ENCODE data around the gene ANO9. TPM values are rescaled to one million over a fixed set of nuclear protein-coding genes. Genes with fewer than 3 reads are reported as not detected.

Gene ANO9
- total RNA-seq, 1 donor from 2014 or later = 21.6 TPM

DNA sequence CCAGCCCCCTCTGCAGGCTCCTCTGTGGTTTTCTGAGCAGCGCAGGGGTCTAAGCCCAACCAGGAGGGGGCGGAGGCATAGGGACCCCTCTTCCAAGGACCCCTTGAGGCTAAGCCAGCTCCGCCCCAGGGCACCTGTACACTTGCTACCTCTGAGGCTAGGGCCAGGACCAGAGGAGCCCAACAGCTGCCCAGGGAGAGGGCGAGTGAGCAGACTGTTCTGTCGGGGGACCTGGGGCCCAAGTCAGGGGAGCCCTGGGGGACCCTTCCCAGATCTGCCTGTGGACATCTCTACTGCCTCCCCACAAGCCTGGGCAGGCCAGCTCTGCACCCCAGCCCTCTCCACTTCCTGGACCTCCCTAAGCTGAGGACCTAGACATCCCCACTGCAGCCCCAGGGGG, 70.8 kb downstream of the ANO9 start:
- ATAC-seq (no peak), DNase-seq (peak; percentile 35)
- H3K27me3 ChIP-seq (ENCODE audit: low read depth) = peaks cover 44% of the 10 kb centered on the region
- no peak overlapping the region for H3K27ac ChIP-seq
- H3K4me3 ChIP-seq = no peak overlapping the region
- no peaks in the 10 kb centered on the region for H3K9me3 ChIP-seq
- TF ChIP-seq, protein P1, sequence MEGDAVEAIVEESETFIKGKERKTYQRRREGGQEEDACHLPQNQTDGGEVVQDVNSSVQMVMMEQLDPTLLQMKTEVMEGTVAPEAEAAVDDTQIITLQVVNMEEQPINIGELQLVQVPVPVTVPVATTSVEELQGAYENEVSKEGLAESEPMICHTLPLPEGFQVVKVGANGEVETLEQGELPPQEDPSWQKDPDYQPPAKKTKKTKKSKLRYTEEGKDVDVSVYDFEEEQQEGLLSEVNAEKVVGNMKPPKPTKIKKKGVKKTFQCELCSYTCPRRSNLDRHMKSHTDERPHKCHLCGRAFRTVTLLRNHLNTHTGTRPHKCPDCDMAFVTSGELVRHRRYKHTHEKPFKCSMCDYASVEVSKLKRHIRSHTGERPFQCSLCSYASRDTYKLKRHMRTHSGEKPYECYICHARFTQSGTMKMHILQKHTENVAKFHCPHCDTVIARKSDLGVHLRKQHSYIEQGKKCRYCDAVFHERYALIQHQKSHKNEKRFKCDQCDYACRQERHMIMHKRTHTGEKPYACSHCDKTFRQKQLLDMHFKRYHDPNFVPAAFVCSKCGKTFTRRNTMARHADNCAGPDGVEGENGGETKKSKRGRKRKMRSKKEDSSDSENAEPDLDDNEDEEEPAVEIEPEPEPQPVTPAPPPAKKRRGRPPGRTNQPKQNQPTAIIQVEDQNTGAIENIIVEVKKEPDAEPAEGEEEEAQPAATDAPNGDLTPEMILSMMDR (IDR thresholded peaks at IDR 0.05) = no peak
- H3K4me1 ChIP-seq = peaks cover 10% of the 10 kb centered on the region
- intact Hi-C loops (cut with DNase I) = no loop called here
- no peaks in the 10 kb centered on the region for H3K36me3 ChIP-seq

DNA sequence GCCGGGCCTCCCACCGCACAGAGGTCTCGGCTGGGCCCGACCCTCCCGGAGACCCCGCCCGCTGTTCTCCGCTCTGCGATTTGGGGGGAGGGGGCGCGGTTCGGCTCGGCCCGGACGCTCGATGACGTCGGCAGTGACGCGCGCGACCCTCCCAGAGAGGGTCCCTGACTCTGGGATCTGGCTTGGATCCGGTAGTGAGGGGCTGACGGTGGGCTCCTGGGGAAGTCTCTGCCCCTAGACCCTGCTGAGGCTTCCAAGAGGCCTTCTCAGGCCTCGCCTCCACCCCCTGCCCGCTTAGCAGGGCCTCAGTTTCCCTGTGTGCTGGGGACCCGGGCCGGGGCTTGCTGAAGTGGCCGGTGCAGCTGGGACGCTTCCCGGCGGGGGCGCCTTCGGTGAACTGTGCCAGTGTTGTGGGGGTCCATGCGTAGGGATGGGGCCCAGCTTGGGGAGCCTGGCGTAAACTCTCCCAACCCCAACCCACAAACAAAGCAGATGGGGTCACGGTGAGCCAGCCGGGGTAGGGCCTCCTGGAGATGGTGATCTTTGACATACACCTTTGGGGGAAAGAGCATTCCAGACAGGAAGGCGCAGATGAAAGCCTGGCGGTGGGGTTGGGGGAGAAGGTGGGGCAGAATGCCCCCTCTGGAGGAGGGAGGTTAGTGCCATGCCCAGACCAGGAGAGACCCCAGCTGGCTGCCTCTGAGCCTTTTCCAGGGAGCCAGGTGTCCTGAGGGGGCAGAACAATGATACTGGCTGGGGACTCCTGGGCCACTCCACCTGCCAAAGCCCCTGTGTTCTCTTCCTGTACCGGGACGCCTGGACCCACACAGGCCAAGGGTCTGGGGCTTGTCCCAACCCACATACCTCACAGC, 71.5 kb downstream of the ANO9 start:
- Histone ChIP-seq H3K9me3 (no peaks in the 10 kb centered on the region), H3K4me1 (peaks cover 10% of the 10 kb centered on the region), H3K4me3 (no peak overlapping the region), H3K36me3 (no peaks in the 10 kb centered on the region), H3K27ac (no peak overlapping the region), H3K27me3 (ENCODE audit: low read depth) (peaks cover 46% of the 10 kb centered on the region)
- ATAC-seq = no peak
- DNase-seq = peak; percentile 28
- TF ChIP-seq, protein P1 (IDR thresholded peaks at IDR 0.05) = no peak
- intact Hi-C loops (cut with DNase I) = no loop called here

DNA sequence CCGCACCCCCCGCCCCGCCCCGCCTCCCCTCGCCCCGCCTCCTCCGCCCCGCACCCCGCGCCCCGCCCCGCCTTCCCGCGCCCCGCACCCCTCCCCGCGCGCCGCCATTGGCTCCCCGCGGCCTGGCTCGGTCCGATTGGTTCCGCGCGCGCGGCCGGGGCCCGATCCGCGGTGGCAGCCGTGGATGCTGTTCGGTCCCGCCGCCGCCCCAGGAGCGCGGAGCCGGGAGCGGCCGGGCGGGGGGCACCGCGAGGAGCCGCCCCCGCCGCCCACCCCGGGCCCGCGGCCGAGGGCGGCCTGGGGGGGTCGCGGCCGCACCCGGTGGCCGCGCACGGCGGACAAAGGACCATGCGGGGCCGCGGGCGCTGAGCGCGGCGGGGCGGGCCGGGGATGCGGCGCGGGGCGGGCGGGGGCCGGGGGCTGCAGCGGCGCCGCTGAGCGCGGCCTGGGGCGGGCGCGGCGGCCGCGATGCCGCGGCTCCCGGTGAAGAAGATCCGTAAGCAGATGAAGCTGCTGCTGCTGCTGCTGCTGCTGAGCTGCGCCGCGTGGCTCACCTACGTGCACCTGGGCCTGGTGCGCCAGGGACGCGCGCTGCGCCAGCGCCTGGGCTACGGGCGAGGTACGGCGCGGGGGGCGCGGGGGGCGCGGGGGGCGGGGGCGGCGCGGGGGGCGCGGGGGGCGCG, 72.3 kb downstream of the ANO9 start, which contains the start of gene B4GALNT4:
B4GALNT4 (plus strand) TSS at position 164 of the 683 bp plus-strand sequence; CDS start at position 469, 305 bp downstream.
- H3K36me3 ChIP-seq = no peaks in the 10 kb centered on the region
- H3K9me3 ChIP-seq = no peaks in the 10 kb centered on the region
- TF ChIP-seq, protein P1 (IDR thresholded peaks at IDR 0.05) = no peak
- DNase-seq = peak; percentile 22
- H3K27ac ChIP-seq = no peak within 1 kb of the TSS
- ATAC-seq = peak in 1 of 2 donors; percentile 19
- H3K4me1 ChIP-seq = peaks cover 10% of the 10 kb centered on the region
- no peak within 1 kb of the TSS for H3K4me3 ChIP-seq
- intact Hi-C loops (cut with DNase I) = no loop called here
- peaks cover 52% of the 10 kb centered on the region for H3K27me3 ChIP-seq (ENCODE audit: low read depth)

DNA sequence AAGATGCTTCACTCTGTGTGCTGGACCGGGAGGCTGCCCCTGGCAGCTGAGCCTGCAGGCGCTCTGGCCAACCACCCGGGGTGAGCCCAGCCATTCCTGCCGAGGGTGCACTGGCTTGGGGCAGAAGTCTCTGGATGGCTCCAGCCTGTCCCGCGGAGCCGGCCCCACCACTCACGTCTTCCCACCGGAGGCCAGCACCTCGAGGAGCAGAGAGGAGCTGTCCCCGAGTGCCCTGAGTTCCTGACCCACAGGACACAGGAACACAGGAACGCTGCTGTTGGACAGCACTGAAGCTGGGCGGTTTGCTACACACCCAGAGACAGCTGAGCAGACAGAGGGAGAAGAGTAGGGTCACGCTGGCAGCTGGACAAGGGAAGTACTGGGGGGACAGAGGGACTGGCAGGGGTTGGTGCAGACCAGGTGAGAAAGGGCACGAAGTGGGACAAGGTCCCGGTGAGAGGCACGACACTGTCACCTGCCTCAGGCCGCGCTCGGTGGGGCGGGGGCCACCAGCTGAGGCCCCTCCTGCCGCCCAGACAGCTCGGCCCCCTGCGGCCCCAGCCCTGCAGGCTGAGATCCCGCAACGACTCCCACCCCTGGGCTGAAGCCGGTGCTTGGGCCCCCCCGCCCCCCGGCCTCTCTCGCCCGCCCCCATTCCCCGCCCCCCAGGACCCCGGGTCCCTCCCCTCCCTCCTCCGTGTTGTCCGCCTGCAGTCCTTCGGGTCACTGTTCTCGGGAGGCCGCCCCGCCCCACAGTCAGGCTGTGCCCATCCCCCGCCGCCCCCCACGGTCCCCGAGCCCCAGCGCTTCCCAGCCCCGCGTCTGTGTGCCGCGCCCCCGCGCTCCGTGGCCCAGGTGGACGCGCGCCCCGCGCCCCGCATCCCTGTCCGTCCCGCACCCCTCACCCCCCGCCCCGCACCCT, 73.1 kb downstream of the ANO9 start:
- TF ChIP-seq, protein P1 (IDR thresholded peaks at IDR 0.05) = no peak
- H3K9me3 ChIP-seq = no peaks in the 10 kb centered on the region
- no peaks in the 10 kb centered on the region for H3K36me3 ChIP-seq
- H3K27ac ChIP-seq = no peak overlapping the region
- ATAC-seq (peak in 1 of 2 donors; percentile 23), DNase-seq (peak; percentile 41)
- H3K4me3 ChIP-seq = no peak overlapping the region
- peaks cover 10% of the 10 kb centered on the region for H3K4me1 ChIP-seq
- intact Hi-C loops (cut with DNase I) = no loop called here
- peaks cover 54% of the 10 kb centered on the region for H3K27me3 ChIP-seq (ENCODE audit: low read depth)

DNA sequence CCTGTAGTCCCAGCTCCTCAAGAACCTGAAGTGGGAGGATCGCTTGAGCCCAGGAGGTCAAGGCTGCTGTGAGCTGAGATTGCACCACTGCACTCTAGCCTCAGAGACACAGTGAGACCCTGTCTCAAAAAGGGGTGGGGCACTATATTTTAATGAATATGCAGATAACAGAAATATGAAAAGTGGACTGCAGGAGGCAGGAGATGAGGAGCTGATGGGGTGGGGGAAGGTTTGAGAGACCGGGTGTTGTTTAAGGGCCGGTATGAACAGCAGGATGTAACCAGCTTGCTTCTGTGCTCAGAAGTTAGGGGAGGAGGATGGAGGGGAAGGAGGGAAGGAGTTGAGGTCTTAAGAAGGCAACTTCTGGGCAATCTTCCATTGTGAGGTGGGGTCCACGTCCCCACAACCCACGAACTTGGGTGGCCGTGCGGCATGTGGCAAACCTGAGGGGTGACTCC, 73.8 kb downstream of the ANO9 start:
- peaks cover 10% of the 10 kb centered on the region for H3K4me1 ChIP-seq
- TF ChIP-seq, protein P1 (IDR thresholded peaks at IDR 0.05) = no peak
- ATAC-seq = no peak
- no peaks in the 10 kb centered on the region for H3K36me3 ChIP-seq
- no peak overlapping the region for H3K27ac ChIP-seq
- intact Hi-C loops (cut with DNase I) = no loop called here
- H3K9me3 ChIP-seq = no peaks in the 10 kb centered on the region
- H3K4me3 ChIP-seq = no peak overlapping the region
- DNase-seq = no peak
- peaks cover 54% of the 10 kb centered on the region for H3K27me3 ChIP-seq (ENCODE audit: low read depth)
